Measurements from ENCODE around the gene NFU1. TPM values are rescaled to one million over a fixed set of nuclear protein-coding genes. Genes with fewer than 3 reads are reported as not detected.

The NFU1 gene
- polyA plus RNA-seq, 1 of the 3 experiments (the other 2 are of a cell fraction) = 23.5 TPM

DNA sequence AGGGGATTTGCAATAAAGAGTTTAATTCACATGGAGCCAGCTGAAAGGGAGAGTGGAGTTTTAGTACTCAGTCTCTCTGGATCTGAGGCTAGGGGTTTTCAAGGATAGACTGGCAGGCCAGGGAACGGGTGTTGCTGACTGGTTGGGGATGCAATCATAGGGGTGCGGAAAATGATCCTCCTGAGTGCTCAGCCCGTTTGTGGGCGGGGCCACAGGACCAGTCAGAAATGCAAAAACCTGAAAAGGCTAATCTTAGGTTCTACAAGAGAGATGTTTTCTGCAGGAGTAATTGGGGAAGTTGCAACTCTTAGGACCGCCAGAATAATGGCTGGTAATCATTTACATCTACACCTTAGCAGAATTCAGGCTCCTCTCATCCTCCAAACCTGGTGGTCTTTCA is 2.5 kb downstream of the NFU1 start:
- H3K4me2 ChIP-seq = no peak overlapping the region
- peaks cover 26% of the 10 kb centered on the region for H3F3A ChIP-seq (replicated peaks; ENCODE audit: insufficient read depth)
- no peaks in the 10 kb centered on the region for H4K20me1 ChIP-seq (ENCODE audit: insufficient read depth)
- POLR2A ChIA-PET = no interaction called here
- H3K9me3 ChIP-seq = no peaks in the 10 kb centered on the region
- no peak overlapping the region for H2AFZ ChIP-seq (ENCODE audit: low read depth)
- no peak for DNase-seq
- peaks cover 3 to 17% of the 10 kb centered on the region in 2 experiments for H3K36me3 ChIP-seq (replicated peaks in 1 of 2; ENCODE audit: control insufficient read depth in 1 of 2, insufficient read depth in 2 of 2, low read length in 1 of 2)
- peaks cover 39% of the 10 kb centered on the region for H3K79me2 ChIP-seq (ENCODE audit: insufficient read depth)
- H3K4me3 ChIP-seq (ENCODE audit: low read depth in 2 of 2, low read length in 1 of 2) = no peak overlapping the region
- H3K9ac ChIP-seq = no peak overlapping the region
- H3K27ac ChIP-seq (ENCODE audit: low read depth in 2 of 2, low read length in 1 of 2) = no peak overlapping the region
- WGBS (ENCODE audit: low lambda C conversion rate) = 87% methylated on average over 5 of the region's 5 CpGs
- CTCF ChIA-PET = interaction anchor here (1.4 kb wide), 1 partner anchor 509 kb away, joined by 3 read pairs; no protein-coding TSS in a partner anchor
- no peaks in the 10 kb centered on the region for H3K9me2 ChIP-seq
- TF ChIP-seq SMC3 (IDR thresholded peaks at IDR 0.05; ENCODE audit: low read depth, low read length) (no peak), CHD2 (IDR thresholded peaks at IDR 0.05; ENCODE audit: low read length, partially characterized antibody) (no peak), ELF1 (IDR thresholded peaks at IDR 0.05) (no peak), TAF1 (IDR thresholded peaks at IDR 0.05; ENCODE audit: borderline replicate concordance, low read depth, low read length) (no peak), TEAD4 (IDR thresholded peaks at IDR 0.05; ENCODE audit: borderline replicate concordance, insufficient read depth) (no peak), MEF2A (IDR thresholded peaks at IDR 0.05; ENCODE audit: borderline replicate concordance, low read depth) (no peak), RFX5 (IDR thresholded peaks at IDR 0.05; ENCODE audit: low read length) (no peak), NFIC (IDR thresholded peaks at IDR 0.05; ENCODE audit: borderline replicate concordance) (no peak), FOSL2 (IDR thresholded peaks at IDR 0.05; ENCODE audit: borderline replicate concordance, low read depth) (no peak), FOXJ3 (CRISPR knock-in tag; IDR thresholded peaks at IDR 0.05) (no peak)
- TF ChIP-seq, protein P1, sequence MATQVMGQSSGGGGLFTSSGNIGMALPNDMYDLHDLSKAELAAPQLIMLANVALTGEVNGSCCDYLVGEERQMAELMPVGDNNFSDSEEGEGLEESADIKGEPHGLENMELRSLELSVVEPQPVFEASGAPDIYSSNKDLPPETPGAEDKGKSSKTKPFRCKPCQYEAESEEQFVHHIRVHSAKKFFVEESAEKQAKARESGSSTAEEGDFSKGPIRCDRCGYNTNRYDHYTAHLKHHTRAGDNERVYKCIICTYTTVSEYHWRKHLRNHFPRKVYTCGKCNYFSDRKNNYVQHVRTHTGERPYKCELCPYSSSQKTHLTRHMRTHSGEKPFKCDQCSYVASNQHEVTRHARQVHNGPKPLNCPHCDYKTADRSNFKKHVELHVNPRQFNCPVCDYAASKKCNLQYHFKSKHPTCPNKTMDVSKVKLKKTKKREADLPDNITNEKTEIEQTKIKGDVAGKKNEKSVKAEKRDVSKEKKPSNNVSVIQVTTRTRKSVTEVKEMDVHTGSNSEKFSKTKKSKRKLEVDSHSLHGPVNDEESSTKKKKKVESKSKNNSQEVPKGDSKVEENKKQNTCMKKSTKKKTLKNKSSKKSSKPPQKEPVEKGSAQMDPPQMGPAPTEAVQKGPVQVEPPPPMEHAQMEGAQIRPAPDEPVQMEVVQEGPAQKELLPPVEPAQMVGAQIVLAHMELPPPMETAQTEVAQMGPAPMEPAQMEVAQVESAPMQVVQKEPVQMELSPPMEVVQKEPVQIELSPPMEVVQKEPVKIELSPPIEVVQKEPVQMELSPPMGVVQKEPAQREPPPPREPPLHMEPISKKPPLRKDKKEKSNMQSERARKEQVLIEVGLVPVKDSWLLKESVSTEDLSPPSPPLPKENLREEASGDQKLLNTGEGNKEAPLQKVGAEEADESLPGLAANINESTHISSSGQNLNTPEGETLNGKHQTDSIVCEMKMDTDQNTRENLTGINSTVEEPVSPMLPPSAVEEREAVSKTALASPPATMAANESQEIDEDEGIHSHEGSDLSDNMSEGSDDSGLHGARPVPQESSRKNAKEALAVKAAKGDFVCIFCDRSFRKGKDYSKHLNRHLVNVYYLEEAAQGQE (IDR thresholded peaks at IDR 0.05; ENCODE audit: low read depth, low read length) = no peak
- TF ChIP-seq, protein P2, sequence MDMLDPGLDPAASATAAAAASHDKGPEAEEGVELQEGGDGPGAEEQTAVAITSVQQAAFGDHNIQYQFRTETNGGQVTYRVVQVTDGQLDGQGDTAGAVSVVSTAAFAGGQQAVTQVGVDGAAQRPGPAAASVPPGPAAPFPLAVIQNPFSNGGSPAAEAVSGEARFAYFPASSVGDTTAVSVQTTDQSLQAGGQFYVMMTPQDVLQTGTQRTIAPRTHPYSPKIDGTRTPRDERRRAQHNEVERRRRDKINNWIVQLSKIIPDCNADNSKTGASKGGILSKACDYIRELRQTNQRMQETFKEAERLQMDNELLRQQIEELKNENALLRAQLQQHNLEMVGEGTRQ (IDR thresholded peaks at IDR 0.05; ENCODE audit: borderline replicate concordance, low read depth, low read length) = no peak
- TF ChIP-seq, protein P3, sequence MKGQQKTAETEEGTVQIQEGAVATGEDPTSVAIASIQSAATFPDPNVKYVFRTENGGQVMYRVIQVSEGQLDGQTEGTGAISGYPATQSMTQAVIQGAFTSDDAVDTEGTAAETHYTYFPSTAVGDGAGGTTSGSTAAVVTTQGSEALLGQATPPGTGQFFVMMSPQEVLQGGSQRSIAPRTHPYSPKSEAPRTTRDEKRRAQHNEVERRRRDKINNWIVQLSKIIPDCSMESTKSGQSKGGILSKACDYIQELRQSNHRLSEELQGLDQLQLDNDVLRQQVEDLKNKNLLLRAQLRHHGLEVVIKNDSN (IDR thresholded peaks at IDR 0.05; ENCODE audit: borderline replicate concordance, low read depth) = no peak
- H3K4me1 ChIP-seq (ENCODE audit: control insufficient read depth in 1 of 2, insufficient read depth in 2 of 2, low read depth in 1 of 2, low read length in 1 of 2) = peaks cover 5 to 6% of the 10 kb centered on the region in 2 experiments
- no peaks in the 10 kb centered on the region for H3K27me3 ChIP-seq (ENCODE audit: insufficient read depth)

Measured in SK-N-SH (cell line).